Testis (tissue), 2 donors: Measurements from ENCODE around the gene ACER1.

Experiments used
- POLR2A ChIP-seq: fragments of 450-650 bp; IDR thresholded peaks from one replicate; pipeline ENCODE4 v1.6.1; 2017; ENCODE audit warnings: antibody characterized with exemption, mild to moderate bottlenecking, moderate library complexity
- TF ChIP-seq, protein P1 (sequence below), 3 experiments: fragments of 450-650 bp in 2 of 3; fragments of 200-600 bp in 1 of 3; sonication (generic) in 1 of 3; IDR thresholded peaks; one replicate each; pipeline ENCODE4 v1.5.1; 2016 to 2019; ENCODE audit warnings: antibody characterized with exemption in 3 of 3, mild to moderate bottlenecking in 2 of 3, moderate library complexity in 1 of 3

DNA sequence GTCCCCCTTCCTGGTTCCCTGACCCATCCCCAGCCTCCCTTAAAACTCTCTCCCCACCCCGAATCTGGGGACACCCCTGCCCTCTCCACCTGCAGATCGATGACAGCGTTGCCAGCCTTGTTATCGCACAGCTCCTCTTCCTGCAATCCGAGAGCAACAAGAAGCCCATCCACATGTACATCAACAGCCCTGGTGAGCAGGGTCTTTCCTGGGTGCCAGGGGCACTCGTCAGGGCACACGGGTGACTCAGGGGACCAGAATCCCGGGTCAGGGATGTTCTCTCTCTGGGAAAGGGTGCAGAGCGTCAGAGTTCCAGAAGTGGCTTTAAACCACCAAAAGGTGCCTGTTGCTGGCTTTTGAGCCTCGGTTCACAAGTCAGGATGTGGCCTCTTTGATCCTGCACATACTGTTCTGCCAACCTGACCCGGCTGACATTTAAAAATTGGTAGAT is 29.0 kb upstream of the ACER1 start:
- TF ChIP-seq, protein P1, sequence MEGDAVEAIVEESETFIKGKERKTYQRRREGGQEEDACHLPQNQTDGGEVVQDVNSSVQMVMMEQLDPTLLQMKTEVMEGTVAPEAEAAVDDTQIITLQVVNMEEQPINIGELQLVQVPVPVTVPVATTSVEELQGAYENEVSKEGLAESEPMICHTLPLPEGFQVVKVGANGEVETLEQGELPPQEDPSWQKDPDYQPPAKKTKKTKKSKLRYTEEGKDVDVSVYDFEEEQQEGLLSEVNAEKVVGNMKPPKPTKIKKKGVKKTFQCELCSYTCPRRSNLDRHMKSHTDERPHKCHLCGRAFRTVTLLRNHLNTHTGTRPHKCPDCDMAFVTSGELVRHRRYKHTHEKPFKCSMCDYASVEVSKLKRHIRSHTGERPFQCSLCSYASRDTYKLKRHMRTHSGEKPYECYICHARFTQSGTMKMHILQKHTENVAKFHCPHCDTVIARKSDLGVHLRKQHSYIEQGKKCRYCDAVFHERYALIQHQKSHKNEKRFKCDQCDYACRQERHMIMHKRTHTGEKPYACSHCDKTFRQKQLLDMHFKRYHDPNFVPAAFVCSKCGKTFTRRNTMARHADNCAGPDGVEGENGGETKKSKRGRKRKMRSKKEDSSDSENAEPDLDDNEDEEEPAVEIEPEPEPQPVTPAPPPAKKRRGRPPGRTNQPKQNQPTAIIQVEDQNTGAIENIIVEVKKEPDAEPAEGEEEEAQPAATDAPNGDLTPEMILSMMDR (IDR thresholded peaks at IDR 0.05), result no peak
- TF ChIP-seq POLR2A, result no peak
